ENCODE results near the gene NCOA6.
"Not testable (repeated sequence)": the region's sequence is repeated elsewhere in the genome, so short reads cannot be mapped to it uniquely, and the experiment has no call there.

The NCOA6 gene

DNA sequence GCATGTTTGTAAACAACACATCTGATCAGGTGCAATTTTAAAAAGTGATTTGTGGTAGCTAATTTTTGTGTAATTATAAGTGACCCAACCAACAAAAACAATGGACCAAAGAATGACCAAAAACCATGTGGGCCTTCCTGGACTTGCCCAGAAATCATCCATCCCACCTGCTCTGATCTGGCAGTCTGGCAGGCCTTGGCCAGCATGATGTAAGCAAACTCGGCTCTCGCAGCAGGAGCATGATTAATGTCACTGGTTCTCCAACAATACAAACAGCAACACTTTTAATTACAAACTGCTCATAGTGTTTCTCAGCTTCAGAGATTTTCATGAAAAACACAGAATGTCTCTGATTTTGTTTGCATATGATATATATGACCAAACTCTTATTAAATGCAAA, 105.2 kb downstream of the NCOA6 start:
- H2AFZ ChIP-seq (ENCODE audit: low read length, unreplicated experiment), result no peak overlapping the region
- no peak overlapping the region for H3K27ac ChIP-seq (ENCODE audit: low read depth, low read length)
- no peaks in the 10 kb centered on the region for H3K79me2 ChIP-seq (ENCODE audit: control insufficient read depth, insufficient read depth, low read length, unreplicated experiment)
- peaks cover 13% of the 10 kb centered on the region for H3K4me1 ChIP-seq (ENCODE audit: control insufficient read depth, insufficient read depth, low read length, unreplicated experiment)
- no peak overlapping the region for H3K4me3 ChIP-seq (ENCODE audit: low read depth, low read length)
- H3K27me3 ChIP-seq (ENCODE audit: insufficient read depth, low read length), result no peaks in the 10 kb centered on the region
- peaks cover 14% of the 10 kb centered on the region for H3K36me3 ChIP-seq (ENCODE audit: insufficient read depth, low read length)

DNA sequence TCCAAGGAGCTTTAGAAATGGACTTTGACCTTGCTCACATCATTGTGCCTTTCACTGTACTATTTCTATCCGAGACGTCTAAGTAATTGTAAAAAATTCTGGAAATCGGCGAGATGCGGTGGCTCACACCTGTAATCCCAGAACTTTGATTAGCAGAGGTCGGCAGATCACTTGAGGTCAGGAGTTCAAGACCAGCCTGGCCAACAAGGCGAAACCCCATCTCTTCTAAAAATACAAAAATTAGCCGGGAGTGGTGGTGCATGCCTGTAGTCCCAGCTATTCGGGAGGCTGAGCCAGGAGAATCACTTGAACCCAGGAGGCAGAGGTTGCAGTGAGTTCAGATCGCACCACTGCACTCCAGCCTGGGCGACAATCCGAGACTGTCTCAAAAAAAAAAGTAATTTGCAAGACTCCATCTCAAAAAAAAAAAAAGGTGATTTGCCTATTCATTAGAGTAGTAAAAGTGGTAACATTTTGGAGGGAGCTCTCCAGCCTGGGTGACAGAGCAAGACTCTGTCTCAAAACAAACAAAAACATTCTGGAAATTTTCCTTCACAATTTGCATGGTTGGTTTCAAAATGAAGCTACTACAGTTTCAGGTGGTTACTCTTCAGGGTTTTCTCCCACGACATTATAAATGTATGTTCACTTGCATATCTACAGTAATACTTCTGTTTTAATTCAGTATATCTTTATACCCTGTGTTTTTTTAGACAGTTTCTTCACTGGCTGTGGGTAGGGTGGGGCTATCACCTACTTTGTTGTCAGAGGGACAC, 106.0 kb downstream of the NCOA6 start:
- H3K36me3 ChIP-seq (ENCODE audit: insufficient read depth, low read length), result peaks cover 14% of the 10 kb centered on the region
- H3K4me1 ChIP-seq (ENCODE audit: control insufficient read depth, insufficient read depth, low read length, unreplicated experiment), result peaks cover 14% of the 10 kb centered on the region
- H2AFZ ChIP-seq (ENCODE audit: low read length, unreplicated experiment); H3K27ac ChIP-seq (ENCODE audit: low read depth, low read length); H3K79me2 ChIP-seq (ENCODE audit: control insufficient read depth, insufficient read depth, low read length, unreplicated experiment); H3K27me3 ChIP-seq (ENCODE audit: insufficient read depth, low read length); H3K4me3 ChIP-seq (ENCODE audit: low read depth, low read length): not testable (repeated sequence)

DNA sequence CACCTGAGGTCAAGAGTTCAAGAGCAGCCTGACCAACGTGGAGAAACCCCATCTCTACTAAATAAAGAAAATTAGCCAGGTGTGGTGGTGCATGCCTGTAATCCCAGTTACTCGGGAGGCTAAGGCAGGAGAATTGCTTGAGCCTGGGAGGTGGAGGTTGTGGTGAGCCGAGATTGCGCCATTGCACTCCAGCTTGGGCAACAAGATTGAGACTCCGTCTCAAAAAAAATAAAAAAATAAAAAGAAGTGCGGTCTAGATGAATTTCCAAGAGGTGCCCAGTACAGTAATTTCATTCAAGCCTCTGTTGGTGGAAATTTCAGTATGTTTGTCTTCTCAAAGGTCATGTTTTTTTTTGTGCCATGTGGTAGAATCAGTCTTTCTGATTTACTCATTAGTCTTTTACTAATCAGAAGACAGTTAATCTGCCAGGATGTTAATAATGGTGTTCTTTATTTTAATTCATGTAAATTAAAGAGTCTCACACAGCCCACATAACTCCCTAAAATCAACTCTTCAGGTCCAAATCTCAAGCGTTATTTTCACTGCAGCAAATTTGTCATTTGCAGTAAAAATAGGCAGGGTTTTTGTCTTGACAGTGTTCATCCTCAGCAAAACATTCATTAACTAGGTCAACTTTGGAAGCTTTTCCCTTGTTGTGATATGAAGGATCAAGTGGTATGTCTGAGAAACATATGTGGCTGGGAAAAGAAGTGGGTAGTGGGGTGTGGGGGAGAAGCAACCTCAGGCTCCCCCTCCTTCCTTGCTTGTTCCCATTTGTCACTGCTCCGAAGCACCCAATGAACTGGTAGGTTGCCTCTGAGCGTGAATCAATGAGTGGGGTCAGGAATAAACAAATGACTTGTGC, 108.0 kb downstream of the NCOA6 start:
- Histone ChIP-seq H3K36me3 (ENCODE audit: insufficient read depth, low read length) (peaks cover 14% of the 10 kb centered on the region), H3K79me2 (ENCODE audit: control insufficient read depth, insufficient read depth, low read length, unreplicated experiment) (no peaks in the 10 kb centered on the region), H3K27me3 (ENCODE audit: insufficient read depth, low read length) (no peaks in the 10 kb centered on the region), H3K4me1 (ENCODE audit: control insufficient read depth, insufficient read depth, low read length, unreplicated experiment) (peaks cover 23% of the 10 kb centered on the region), H3K27ac (ENCODE audit: low read depth, low read length) (no peak overlapping the region), H2AFZ (ENCODE audit: low read length, unreplicated experiment) (no peak overlapping the region), H3K4me3 (ENCODE audit: low read depth, low read length) (no peak overlapping the region)

DNA sequence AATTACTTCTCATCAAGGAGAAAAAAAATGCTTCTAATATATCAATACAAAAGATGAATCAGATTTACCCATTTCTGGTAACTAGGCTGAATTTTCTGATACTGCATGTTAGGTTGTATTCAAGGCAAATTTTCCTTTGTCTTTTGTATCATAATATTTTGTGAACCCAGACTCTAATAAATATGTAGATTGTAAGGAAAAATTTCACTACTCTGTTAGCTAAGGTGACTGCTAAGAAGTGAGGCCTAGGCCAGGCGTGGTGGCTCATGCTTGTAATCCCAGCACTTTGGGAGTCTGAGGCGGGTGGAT, 108.6 kb downstream of the NCOA6 start:
- Histone ChIP-seq H3K36me3 (ENCODE audit: insufficient read depth, low read length) (peaks cover 14% of the 10 kb centered on the region), H3K4me3 (ENCODE audit: low read depth, low read length) (no peak overlapping the region), H3K79me2 (ENCODE audit: control insufficient read depth, insufficient read depth, low read length, unreplicated experiment) (no peaks in the 10 kb centered on the region), H3K4me1 (ENCODE audit: control insufficient read depth, insufficient read depth, low read length, unreplicated experiment) (peaks cover 23% of the 10 kb centered on the region), H2AFZ (ENCODE audit: low read length, unreplicated experiment) (no peak overlapping the region), H3K27ac (ENCODE audit: low read depth, low read length) (no peak overlapping the region), H3K27me3 (ENCODE audit: insufficient read depth, low read length) (no peaks in the 10 kb centered on the region)

DNA sequence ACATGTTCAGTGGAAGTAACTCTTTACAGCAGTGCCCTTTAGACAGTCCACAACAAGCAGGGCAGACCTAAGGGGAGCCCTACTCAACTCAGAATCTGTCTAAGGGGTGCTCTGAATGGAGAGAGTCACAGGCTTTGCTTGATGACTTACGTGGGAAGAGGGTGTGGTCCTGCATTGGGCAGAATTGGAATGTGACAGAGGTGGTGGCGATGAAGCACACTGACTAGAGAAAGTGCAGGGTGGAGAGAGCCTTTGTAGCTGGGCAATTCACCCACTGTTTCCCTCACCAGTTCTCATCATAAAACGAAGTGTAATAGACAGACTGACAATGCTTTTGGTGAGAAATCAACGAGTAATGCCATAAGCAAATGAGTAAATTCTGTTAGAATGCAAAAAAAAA, 110.1 kb downstream of the NCOA6 start:
- Histone ChIP-seq H3K4me3 (ENCODE audit: low read depth, low read length) (no peak overlapping the region), H3K36me3 (ENCODE audit: insufficient read depth, low read length) (peaks cover 12% of the 10 kb centered on the region), H3K4me1 (ENCODE audit: control insufficient read depth, insufficient read depth, low read length, unreplicated experiment) (peaks cover 27% of the 10 kb centered on the region), H3K79me2 (ENCODE audit: control insufficient read depth, insufficient read depth, low read length, unreplicated experiment) (no peaks in the 10 kb centered on the region), H3K27me3 (ENCODE audit: insufficient read depth, low read length) (no peaks in the 10 kb centered on the region), H2AFZ (ENCODE audit: low read length, unreplicated experiment) (no peak overlapping the region), H3K27ac (ENCODE audit: low read depth, low read length) (no peak overlapping the region)

DNA sequence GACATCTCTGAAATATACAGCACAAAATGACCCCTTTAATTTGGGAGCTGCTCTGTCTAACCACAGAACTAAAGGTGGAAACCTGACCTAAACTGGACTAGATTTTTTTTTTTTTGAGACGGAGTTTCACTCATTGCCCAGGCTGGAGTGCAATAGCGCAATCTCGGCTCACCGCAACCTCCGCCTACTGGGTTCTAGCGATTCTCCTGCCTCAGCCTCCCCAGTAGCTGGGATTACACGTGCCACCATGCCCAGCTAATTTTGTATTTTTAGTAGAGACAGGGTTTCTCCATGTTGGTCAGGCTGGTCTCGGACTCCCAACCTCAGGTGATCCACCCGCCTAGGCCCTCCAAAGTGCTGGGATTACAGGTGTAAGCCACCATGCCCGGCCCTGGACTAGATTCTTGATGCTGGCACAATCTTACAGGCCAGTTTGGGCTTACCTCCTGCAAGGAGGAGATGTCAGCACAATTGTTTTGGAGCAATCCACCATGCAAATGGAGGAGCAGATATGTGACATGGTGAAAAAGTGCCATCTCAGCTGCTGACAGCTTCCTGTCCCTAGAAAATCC, 111.4 kb downstream of the NCOA6 start:
- H3K36me3 ChIP-seq (ENCODE audit: insufficient read depth, low read length); H2AFZ ChIP-seq (ENCODE audit: low read length, unreplicated experiment); H3K4me3 ChIP-seq (ENCODE audit: low read depth, low read length); H3K27me3 ChIP-seq (ENCODE audit: insufficient read depth, low read length); H3K79me2 ChIP-seq (ENCODE audit: control insufficient read depth, insufficient read depth, low read length, unreplicated experiment): not testable (repeated sequence)
- Histone ChIP-seq H3K4me1 (ENCODE audit: control insufficient read depth, insufficient read depth, low read length, unreplicated experiment) (peaks cover 30% of the 10 kb centered on the region), H3K27ac (ENCODE audit: low read depth, low read length) (peak overlapping the region; percentile 36; the same call in 1 of the 2 replicates)

DNA sequence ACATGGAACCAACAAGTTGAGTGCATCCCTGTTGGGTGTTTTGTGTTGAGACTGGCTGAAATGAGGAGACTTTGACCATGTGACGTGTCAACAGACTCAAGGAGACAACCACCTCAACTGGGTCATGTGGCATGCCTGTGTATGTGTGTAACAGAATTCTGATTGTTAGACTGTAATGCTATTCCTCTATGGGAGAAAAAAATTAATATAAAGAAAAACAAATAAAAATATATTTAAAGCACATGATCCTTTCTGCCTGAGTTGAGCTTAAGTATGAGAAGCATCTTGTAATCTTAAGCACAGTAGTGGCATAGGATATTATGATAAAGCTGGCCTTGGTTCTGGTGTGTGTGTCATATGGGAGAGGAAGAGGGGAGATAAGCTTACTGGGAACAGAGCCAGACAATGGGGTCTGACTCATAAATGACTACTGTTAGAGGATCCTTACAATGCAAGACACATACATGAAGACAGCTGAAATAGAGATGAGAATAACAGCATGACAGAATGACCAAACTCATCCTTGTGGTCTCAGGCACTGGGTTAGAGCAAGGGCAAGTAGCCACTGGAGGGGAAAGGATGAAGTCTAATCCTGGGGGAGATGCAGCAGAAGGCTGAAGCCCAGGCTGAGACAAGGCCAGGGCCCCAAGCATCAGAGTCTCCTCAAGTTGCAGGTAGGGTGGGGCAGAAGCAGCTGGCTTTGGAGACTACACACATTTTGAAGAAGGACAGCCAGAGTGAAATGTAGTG, 112.1 kb downstream of the NCOA6 start:
- H2AFZ ChIP-seq (ENCODE audit: low read length, unreplicated experiment), result no peak overlapping the region
- peaks cover 9% of the 10 kb centered on the region for H3K36me3 ChIP-seq (ENCODE audit: insufficient read depth, low read length)
- peaks cover 30% of the 10 kb centered on the region for H3K4me1 ChIP-seq (ENCODE audit: control insufficient read depth, insufficient read depth, low read length, unreplicated experiment)
- H3K27ac ChIP-seq (ENCODE audit: low read depth, low read length), result peak overlapping the region; percentile 63
- no peaks in the 10 kb centered on the region for H3K79me2 ChIP-seq (ENCODE audit: control insufficient read depth, insufficient read depth, low read length, unreplicated experiment)
- no peaks in the 10 kb centered on the region for H3K27me3 ChIP-seq (ENCODE audit: insufficient read depth, low read length)
- H3K4me3 ChIP-seq (ENCODE audit: low read depth, low read length), result no peak overlapping the region

DNA sequence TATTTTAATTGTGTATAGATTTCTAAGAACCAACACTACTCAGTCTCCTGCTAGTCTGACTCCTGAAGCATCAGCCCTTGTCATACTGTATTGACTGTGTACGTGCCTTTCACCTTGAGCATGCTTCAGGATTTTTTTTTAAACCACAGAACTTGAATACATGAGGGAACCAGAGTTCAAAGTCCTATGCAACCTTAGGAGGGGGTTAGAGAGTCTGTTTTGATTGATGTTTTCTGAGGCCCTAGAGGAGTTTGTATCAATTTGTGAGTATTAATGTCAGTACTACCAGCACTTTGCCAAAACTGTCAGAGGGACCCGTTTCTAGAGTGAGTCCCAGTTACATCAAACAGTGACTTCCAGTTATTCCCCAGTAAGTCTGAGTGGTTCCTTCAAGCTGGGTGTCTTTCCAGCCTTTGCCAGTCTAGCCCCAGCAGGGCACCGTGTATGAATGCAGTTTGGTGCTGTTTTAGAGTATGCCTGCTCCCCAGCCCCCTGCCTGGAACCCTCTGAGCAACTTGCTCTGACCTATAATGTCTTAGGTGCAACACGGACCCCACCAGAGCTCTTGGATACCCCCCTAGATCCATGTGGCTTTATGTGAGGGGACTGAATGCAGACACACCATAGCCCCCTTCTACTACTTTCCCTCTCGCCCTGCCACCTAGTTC, 112.8 kb downstream of the NCOA6 start:
- no peak overlapping the region for H3K4me3 ChIP-seq (ENCODE audit: low read depth, low read length)
- peaks cover 5% of the 10 kb centered on the region for H3K36me3 ChIP-seq (ENCODE audit: insufficient read depth, low read length)
- no peak overlapping the region for H2AFZ ChIP-seq (ENCODE audit: low read length, unreplicated experiment)
- peaks cover 30% of the 10 kb centered on the region for H3K4me1 ChIP-seq (ENCODE audit: control insufficient read depth, insufficient read depth, low read length, unreplicated experiment)
- H3K79me2 ChIP-seq (ENCODE audit: control insufficient read depth, insufficient read depth, low read length, unreplicated experiment), result no peaks in the 10 kb centered on the region
- peak overlapping the region; percentile 63 for H3K27ac ChIP-seq (ENCODE audit: low read depth, low read length)
- no peaks in the 10 kb centered on the region for H3K27me3 ChIP-seq (ENCODE audit: insufficient read depth, low read length)

DNA sequence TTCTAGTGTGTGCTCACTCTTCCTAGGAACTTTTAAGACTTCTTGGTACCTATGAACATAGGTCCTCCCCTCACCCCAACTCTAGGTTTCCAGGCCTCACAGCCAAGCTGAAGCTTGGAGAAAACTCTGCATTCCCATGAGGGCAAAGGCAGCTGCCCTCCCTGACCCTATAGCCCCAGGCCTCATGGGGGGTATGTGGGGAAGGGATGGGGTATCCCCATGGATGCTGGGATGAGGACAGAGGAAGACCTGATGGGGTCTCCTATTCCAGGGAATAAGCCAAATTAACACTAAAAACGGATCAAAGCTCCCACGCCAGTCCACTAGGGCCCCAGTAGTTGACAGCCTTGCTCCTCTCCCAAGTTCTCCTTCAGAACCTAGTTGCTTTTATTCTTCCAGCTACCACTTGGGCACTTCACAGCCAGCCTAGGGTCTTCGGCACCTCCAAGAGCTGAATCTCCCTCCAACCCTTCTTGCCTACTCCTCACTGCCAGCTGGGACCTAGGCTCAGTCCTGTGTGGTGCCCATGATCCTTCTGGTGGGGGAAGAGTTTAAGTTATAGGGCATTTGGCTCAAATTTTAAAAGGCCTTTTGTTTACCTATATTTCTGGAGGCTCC, 113.5 kb downstream of the NCOA6 start:
- H3K4me1 ChIP-seq (ENCODE audit: control insufficient read depth, insufficient read depth, low read length, unreplicated experiment), result peaks cover 30% of the 10 kb centered on the region
- no peak overlapping the region for H3K4me3 ChIP-seq (ENCODE audit: low read depth, low read length)

More for the DNA sequence above, 113.5 kb downstream of the NCOA6 start:
- Histone ChIP-seq H2AFZ (ENCODE audit: low read length, unreplicated experiment) (no peak overlapping the region), H3K36me3 (ENCODE audit: insufficient read depth, low read length) (no peaks in the 10 kb centered on the region; the same call in 1 of the 2 replicates), H3K27ac (ENCODE audit: low read depth, low read length) (no peak overlapping the region), H3K79me2 (ENCODE audit: control insufficient read depth, insufficient read depth, low read length, unreplicated experiment) (no peaks in the 10 kb centered on the region), H3K27me3 (ENCODE audit: insufficient read depth, low read length) (no peaks in the 10 kb centered on the region)

Measured in ACC112 (cell line).